HG03575 (cell line): ENCODE measurements around the gene ETS2.
A peak's percentile ranks its signal among the peaks of the same experiment; 100 is the strongest.
"Not testable (repeated sequence)": the region's sequence is repeated elsewhere in the genome, so short reads cannot be mapped to it uniquely, and the experiment has no call there.

Experiments used
- ATAC-seq: cut with Tn5 transposase; IDR thresholded peaks from one replicate; pipeline ENCODE4 v1.9.1; 2021; ENCODE audit not compliant: unreplicated experiment, insufficient number of reproducible peaks, low FRiP score; ENCODE audit errors: extremely low read depth

The ETS2 gene

DNA sequence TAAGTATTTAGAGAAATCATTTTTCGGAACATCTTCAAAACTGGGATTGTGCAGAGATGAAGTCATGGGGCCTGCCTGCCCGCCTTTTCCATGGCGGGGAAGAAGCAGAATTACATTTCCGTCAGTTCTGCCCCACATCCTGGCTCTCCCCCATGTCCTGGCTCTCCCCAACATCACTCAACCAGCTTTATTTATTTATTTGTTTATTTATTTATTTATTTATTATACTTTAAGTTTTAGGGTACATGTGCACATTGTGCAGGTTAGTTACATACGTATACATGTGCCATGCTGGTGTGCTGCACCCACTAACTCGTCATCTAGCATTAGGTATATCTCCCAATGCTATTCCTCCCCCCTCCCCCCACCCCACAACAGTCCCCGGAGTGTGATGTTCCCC is 22.4 kb downstream of the ETS2 start:
- not testable (repeated sequence) for ATAC-seq

DNA sequence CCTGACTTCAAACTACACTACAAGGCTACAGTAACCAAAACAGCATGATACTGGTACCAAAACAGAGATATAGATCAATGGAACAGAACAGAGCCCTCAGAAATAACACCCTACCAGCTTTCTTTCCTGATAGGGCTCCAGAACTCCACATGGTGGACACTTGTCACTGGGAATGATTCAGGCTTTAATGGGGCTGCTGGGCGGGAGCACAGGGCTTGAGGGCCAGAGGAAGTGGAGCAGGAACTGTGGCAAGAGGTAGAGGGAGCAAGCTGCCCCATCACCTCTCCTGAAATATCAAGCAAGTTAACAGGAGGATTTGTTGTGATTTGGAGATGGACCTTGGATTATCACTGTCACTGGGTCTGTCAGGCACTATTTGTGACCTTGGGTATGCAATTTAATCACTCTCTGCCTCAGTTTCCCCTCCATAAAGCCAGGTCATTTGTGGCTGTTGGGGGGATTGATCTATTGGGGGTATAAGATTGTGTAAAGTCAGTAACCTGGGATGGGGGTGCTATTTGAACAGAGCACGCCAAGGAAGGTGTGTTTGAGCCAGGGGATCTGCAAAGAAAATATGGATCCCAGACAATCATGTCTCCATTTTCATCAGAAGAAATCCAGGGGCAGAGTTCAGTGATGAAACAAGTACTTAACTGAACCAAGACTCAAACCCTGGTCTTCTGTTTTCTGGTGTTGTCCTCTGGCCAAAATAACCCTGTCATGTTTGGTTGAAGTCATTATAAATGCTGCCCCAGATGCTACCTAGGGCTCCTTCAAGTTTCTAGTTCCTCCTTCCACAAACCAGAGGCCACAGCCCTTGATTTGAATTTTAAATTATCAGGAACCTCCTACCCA is 25.2 kb downstream of the ETS2 start:
- ATAC-seq = peak; percentile 21

DNA sequence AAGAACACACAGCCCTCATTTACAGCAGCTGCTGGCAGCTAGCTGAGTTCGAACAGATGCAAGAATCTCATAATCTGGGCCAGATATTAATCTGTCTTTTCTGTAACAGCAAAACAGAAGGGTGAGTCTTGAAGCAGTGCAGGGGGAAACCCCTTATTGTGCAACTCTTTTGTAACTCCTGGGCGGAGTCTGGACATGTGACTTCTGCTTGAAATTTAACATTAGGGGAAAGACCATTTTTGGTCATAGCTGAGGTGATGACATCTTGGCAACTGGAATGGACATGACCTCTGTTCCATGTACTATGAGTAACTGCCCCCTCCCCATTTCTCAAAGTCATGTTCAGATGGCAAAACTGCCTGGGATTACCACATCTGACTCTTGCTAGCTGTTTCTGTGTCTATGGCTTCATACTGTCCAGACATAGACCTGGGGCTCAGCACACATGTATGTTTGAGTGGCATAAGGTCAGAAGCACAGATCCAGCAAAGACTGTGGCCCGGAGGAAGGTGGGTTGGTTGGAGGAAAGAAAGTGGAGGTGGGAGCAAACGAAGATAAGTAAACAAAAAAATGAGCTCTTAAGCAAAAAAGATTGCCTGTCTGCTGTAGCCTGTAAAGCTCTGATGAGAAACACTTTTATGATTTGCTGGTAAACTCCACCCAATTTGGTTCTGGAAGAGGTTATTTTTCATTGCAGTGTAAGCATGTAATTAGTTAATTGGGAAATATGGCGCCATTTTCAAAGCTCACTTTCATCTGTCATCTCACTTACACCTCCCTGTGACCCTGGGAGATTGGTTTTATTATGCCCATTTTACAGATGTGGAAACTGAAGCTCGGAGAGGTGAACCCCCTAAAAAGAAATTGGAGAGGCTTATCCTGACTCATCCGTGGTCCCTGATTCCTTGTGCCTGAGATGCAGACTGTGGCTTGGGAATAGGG is 26.1 kb downstream of the ETS2 start:
- peak; percentile 79 for ATAC-seq

DNA sequence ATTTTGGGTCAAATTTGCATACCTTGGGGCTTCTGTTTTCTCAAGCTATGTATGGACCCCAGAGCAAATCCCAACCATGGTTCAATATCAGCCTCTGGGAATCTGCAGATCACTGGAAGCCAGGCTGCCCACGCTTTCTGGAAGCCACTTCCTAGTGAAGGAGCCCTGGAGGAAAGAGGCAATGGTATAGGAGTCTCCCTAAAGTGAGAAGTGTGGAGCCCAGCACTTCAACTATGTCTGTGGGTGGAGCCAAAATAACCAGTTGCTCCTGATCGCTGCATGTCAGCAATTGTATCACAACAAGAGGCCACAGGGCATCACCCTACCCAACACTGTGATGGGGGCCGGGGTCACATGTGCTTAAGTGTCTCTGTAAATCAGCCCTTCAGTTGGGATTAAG is 26.9 kb downstream of the ETS2 start:
- no peak for ATAC-seq

DNA sequence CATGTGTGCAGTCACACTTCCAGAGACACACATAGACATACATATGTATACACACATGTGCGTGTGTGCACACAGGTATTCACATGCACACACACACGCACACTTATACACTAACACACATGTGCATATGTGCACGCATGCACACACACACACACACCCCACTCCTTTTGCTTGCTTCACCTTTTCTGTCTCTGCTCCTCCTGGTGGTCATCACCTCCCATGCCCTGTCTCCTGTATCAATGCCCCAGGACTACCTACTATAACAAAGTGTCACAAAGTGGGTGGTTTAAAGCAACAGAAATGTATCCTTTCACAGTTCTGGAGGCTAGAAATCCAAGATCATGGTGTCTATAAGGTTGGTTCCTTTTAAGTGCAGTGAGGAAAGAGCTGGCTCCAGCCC is 27.4 kb downstream of the ETS2 start:
- no peak for ATAC-seq

DNA sequence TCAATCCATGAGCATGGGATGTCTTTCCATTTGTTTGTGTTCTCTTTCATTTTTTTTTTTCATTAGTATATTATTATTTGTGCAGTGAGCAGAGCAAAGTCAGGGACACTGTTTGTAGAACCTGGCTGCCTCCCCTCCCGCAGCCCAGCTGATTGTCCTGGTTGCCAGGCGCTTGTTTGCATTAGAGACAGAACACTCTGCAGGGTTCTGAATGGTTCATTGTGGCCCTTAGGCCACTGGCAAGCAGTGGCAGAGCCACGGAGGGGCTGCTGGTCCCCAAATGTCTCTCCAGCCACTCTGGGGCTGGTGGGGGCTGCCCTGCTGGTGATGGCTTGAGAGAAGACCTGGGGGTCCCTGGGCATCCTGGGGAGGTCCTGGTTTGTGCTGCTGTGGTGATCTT is 29.0 kb downstream of the ETS2 start:
- ATAC-seq = no peak

DNA sequence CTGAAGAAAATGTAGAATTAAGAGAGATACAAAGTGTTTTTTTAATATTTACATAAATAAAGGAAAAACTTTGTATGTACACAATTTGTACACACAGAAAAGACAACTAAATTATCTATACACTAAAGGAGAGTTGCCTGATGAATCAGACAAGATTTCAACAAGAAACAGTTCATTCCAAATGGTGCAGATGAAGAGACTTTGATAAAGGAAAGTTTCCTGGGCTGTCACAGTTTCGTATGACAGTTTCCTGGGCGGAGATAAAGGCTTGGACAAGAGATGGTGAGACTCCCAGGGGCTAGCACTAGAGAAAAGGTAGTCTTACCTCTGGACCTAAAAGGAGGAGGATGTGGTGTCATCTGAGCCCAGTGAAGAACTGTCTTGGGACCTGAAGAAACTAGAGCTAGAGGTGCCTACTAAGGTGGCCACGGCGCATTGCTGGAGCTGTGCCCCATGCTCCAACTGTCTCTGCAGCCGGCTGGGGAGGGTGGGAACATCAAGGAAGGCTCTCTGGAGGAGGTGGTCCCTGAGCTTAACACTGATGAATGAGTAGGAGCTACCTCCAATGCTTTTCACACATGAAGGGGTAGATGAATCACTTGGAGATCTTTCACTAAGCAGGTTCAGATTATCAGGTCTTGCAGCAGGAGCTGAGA is 32.2 kb downstream of the ETS2 start:
- ATAC-seq = no peak

DNA sequence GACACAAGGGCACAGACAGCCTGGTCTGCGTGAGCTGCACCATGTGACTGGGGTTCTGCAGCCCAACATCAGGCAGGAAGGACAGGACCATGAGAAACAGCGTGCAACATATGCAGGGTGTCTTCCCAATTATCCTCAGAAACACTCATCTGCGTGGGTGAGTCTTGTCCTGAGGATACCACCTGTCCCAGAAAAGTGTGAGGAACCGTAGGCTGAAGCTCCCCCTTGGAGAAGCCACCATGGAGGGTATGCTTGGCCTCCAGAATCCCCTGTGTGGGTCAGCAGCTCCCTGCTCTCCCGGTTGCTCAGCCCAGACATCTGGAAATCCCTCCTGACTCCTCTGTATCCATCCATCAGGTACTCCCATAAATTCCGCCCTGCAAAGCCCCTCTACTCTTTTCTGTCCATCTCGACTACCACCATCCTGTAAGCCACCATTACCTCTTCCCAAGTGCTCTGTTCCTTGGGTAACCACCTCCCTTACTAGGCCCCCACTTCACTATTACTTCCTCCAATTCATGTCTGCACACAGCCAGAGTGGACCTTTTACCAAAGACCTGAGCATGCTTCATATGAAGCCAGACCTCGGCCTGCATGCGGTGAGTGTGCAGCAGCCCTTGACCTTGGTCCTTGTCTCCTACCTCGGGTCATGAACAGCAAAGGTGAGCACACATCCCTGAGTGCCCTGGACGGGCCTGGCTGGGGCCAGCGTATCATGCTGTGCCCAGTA is 33.0 kb downstream of the ETS2 start:
- no peak for ATAC-seq

DNA sequence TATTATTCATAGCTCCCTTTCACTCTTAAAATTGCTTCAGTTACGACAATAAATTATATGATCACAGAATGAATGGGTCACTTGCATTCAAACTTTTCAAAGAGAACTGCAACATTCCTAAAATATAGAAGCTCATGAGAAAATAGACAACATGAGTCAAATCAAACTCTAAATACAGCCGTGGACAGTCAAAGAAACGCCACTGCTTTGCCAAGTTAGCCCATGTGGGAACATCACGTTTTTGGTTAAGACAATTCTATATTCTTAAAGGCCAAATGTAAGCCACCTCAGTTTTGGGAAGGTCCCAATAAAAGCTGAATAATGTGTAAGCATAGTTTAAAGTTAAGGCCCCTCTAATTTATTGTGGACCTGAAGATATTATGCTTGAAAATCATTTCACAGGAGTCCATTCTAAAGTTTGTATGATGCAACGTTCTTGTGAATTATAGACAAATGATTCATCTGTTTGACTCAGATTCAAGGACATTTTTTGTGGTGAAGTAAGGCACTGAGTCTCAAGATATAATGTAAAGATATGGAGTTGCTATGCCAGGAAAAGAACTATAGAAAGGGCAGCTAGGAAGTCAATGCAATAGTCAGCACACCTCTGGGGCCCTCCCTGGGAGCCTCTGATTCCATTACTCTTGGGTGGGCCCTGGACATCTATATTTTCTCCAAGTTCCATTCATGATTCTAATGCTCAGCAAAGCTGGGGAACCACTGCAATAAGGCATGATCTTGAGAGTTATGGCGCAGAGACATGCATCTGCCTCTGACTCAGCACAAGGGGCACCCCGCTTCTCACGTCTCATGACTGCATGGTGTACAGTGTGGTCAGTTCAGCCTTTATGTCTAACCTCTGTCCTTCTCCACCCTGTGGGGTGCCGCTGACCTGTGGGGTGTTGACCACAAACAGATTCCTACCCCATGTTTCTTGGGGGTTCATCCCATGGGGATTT is 33.9 kb downstream of the ETS2 start:
- no peak for ATAC-seq

DNA sequence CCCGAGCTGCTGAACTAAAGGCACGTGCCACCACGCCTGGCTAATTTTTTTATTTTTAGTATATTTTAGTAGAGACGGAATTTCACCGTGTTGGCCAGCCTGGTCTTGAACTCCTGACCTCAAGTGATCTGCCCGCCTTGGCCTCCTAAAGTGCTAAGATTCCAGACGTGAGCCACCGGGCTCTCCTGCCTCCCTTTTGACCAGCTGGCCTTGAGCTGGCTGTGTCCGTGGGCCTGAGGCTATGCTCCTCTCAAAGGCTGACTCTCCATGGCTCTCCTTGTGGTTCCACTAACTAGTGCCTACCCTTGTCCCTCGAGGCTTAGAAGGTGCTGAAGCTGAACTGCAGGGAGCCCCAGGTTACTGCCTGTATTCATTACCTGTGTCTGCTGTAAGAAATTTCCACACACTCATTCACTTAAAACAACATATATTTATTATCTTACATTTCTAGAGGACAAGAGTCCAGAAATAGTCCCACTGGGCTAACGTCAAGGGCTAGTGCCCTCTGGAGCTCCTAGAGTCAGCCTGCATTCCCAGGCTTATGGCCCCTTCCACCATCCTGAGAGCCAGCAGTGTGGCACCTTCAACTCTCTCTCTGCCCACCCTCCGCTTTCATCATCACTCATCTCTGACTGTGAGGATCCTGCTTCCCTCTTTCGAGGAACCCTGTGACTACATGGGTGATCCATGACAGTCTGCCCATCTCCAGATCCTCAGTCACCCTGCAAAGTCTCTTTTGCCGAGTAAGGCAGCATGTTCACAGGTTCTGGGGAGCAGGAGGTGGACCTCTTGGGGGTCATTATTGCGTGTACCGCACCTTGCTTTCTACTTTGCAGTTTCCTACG is 34.9 kb downstream of the ETS2 start:
- ATAC-seq = no peak

DNA sequence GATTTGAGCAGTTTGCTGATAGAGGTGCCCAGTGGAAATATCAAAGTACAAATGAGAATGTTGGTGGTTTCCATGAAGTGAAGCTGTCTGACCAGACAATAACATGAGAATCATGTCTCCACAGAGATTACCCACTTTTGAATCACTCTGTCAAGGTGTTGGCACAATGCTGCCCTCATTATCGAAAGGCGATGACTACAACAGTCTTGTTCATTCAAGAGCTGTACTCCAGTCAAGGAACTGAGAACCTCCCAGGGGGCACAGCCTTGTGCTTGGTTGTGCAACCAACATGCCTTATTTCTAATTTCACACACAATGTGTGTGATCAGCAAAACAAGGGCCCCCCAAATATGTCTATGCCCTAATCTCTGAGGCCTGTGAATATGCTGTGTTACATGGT is 35.7 kb downstream of the ETS2 start:
- ATAC-seq = no peak

DNA sequence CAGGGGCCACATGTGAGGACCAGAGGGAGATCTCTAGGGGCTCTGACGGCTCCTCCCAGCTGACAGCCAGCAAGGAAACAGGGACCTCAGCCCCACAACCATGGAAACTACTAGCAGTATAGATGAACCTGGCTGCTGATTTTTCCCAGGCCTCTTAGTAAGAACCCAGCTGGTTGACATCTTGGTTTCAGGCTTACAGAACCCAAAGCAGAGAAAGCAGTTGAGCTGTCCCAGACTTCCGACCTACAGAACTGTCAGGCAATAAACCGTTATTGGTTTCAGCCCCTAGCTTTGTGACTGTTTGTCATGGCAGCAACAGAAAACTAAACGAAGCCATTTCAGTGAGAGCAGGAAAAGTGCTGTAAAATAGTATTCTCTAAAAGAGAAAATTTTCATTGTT is 36.4 kb downstream of the ETS2 start:
- ATAC-seq = no peak

DNA sequence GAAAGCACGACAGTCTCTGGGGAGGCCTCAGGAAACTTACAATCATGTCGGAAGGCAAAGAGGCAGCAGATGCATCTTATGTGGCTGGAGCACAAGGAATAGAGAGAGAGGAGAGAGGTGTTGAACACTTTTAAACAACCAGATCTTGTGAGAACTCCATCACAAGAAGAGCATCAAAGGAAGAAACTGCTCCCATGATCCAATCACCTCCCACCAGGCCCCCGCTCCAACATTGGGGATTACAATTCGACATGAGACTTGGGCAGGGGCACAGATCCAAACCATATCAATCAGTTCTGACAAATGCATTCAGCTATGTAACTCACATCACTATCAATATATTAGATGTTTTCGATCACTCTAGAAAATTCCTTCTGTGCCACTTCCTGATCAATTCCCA is 37.6 kb downstream of the ETS2 start:
- no peak for ATAC-seq

DNA sequence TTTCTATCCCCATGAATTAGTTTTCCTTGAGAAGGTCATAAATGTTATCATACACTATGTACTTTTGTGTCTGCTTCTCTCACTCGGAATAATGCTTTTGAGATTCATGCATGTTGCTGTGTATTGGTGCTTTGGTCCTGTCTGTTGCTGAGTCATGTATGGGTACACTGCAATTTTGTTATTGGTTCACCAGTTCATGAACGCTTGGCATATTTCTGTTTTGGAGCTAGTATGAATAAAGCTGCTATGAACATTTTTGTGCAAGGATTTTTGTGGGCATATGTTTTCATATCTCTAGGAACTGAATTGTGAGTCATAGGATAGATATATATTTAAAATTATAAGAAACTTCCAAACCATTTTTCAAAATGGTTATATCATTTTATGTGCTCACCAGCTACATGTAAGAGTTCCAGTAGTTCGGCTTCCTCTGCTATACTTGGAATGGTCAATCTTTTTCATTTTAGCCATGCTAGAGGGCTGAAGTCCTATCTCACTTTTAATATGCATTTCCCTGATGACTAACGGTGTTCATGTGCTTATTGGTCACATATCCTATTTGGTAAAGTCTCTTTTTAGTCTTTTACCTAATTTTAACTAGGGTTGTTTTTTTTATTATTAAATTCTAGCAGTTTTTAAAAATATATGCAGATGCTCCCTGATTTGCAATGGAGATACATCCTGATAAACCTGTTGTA is 38.2 kb downstream of the ETS2 start:
- no peak for ATAC-seq

DNA sequence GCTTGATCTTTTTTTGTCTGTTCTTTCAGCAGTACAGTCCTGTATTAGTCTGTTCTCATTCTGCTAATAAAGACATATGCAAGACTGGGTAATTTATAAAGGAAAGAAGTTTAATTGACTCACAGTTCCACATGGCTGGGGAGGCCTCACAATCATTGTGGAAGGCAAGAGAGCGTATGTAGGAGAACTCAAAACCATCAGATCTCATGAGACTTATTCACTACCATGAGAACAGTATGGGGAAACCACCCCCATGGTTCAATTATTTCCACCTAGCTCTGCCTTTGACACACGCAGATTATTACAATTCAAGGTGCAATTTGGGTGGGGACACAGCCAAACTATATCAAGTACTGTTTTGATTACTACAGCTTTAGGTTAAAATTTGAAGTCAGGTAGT is 39.6 kb downstream of the ETS2 start:
- not testable (repeated sequence) for ATAC-seq

DNA sequence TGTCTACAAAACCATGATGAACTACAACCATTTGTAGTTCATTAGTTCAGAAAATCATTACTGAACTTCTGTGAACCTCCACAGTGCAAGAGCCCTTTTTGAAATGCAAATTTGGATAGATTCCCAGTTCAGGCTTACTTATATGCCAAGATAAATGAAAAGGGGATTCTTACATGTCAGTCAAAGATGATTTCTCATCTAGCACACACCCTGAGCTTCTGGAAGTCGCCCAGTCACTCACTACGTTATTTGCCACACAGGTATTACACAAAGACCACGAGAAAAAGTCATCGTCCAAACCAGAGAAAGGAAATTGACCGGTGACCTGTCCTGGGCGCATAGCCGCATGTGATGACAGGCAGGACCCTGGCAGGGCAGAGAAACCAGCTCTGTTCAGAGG is 41.8 kb downstream of the ETS2 start:
- ATAC-seq = no peak

DNA sequence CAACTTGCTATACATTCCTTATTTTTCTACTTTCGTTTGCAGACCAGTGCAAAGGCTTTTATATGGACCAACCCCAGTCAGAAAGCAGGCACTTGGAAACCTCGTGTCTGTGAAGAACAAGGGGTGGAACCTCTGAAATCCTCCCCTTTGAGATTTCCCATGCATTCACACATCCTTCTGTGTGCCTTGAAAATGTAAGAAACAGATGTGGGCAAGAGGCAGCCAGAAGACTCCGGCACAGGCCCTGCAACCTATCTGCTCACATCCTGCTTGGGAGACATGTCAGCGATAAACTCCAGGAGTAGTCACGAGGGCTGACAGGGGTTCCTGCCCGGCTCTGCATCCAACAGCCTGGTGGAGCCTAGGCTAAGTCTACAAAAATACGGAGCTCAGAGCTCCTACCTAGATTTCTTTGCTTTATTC is 42.5 kb downstream of the ETS2 start:
- ATAC-seq = no peak
